Smooth muscle cell (in vitro differentiated cells): ENCODE data around the gene OR5F1. TPM values are rescaled to one million over a fixed set of nuclear protein-coding genes. Genes with fewer than 3 reads are reported as not detected.

Experiments used
- DNase-seq: peaks from one replicate; lab custom pipeline; 2025; ENCODE audit not compliant: unreplicated experiment; lab: John Stamatoyannopoulos, UW
- H2AFZ ChIP-seq: fragments of 200-600 bp; sonication (generic); 2 replicates; pipeline ENCODE4 v1.6.0; 2016; ENCODE audit warnings: antibody characterized with exemption, low read depth, mild to moderate bottlenecking
- H3F3A ChIP-seq: fragments of 200-600 bp; sonication (generic); 2 replicates; pipeline ENCODE4 v1.6.0; 2017; ENCODE audit warnings: antibody characterized with exemption, low read depth
- H3K27ac ChIP-seq: fragments of 200-600 bp; sonication (generic); 2 replicates; pipeline ENCODE4 v1.5.1; 2016; ENCODE audit warnings: low read depth, mild to moderate bottlenecking
- H3K27me3 ChIP-seq: fragments of 200-600 bp; sonication (generic); 2 replicates; pipeline ENCODE4 v1.6.1; 2016; ENCODE audit warnings: low read depth, mild to moderate bottlenecking
- H3K36me3 ChIP-seq: fragments of 200-600 bp; sonication (generic); 2 replicates; pipeline ENCODE4 v1.5.1; 2016; ENCODE audit warnings: low read depth
- H3K4me1 ChIP-seq: fragments of 200-600 bp; sonication (generic); 2 replicates; pipeline ENCODE4 v1.5.1; 2016; ENCODE audit warnings: low read depth
- H3K4me2 ChIP-seq: fragments of 200-600 bp; sonication (generic); 2 replicates; pipeline ENCODE4 v1.6.0; 2016; ENCODE audit warnings: mild to moderate bottlenecking
- H3K4me3 ChIP-seq: fragments of 200-600 bp; sonication (generic); 2 replicates; pipeline ENCODE4 v1.5.1; 2016; ENCODE audit warnings: mild to moderate bottlenecking
- H3K79me2 ChIP-seq: fragments of 200-600 bp; sonication (generic); 2 replicates; pipeline ENCODE4 v1.6.0; 2016; ENCODE audit warnings: low read depth, mild to moderate bottlenecking
- H3K9ac ChIP-seq: fragments of 200-600 bp; sonication (generic); 2 replicates; pipeline ENCODE4 v1.6.0; 2016; ENCODE audit warnings: low read depth
- H3K9me3 ChIP-seq: fragments of 200-600 bp; sonication (generic); replicated peaks from 2 replicates; pipeline ENCODE4 v1.5.1; 2016; ENCODE audit warnings: low read depth
- H4K20me1 ChIP-seq: fragments of 200-600 bp; sonication (generic); 2 replicates; pipeline ENCODE4 v1.6.0; 2016; ENCODE audit warnings: low read depth
- CTCF ChIP-seq: fragments of 200-600 bp; sonication (generic); IDR thresholded peaks from 2 replicates; pipeline ENCODE4 v1.5.1; 2017; ENCODE audit warnings: borderline replicate concordance, mild to moderate bottlenecking, antibody characterized with exemption; ENCODE audit not compliant: insufficient read depth, poor library complexity, severe bottlenecking
- WGBS: methylation state at CpG from one replicate; pipeline ENCODE4 v1.1.7; 2016; ENCODE audit warnings: low lambda C conversion rate; 5-methylcytosine and 5-hydroxymethylcytosine counted together
- polyA plus RNA-seq: library from polyadenylated mRNA; unstranded; fragments of >200 nt; fragmentation: Nextera tagmentation; extraction: Ambion mirVana; gene quantifications from 2 replicates; pipeline ENCODE4 v1.2.1, GENCODE V29; 2016
- total RNA-seq: library from RNA; depleted of rRNA; stranded (reverse); fragments of >200 nt; gene quantifications from 2 replicates; pipeline ENCODE4 v1.2.3, GENCODE V29; 2014

OR5F1 gene
- not detected in 2 replicates for total RNA-seq
- polyA plus RNA-seq: not detected in 2 replicates

- Histone ChIP-seq H3K27me3 (no peaks in the 10 kb centered on the region), H3K4me3 (no peak within 1 kb of the TSS), H3K79me2 (no peaks in the 10 kb centered on the region), H3K27ac (no peak within 1 kb of the TSS), H2AFZ (no peak within 1 kb of the TSS), H3K4me2 (no peak within 1 kb of the TSS), H3K9ac (no peak within 1 kb of the TSS), H3K4me1 (no peaks in the 10 kb centered on the region), H3K36me3 (no peaks in the 10 kb centered on the region), H3F3A (no peaks in the 10 kb centered on the region), H3K9me3 (no peaks in the 10 kb centered on the region), H4K20me1 (no peaks in the 10 kb centered on the region)
- TF ChIP-seq CTCF: no peak
- DNase-seq: no peak
- WGBS: 80% methylated on average over 2 of the region's 2 CpGs
These were observed at the start of gene OR5F1 for GRCh38 chr11:55994525-55994924. TSS of gene OR5F1 (minus strand) at chr11:55994625. CDS start at chr11:55994625, 0 bp downstream.

- Histone ChIP-seq H3K9ac (no peak within 1 kb of the TSS), H3K4me3 (no peak within 1 kb of the TSS), H3K36me3 (no peaks in the 10 kb centered on the region), H3K9me3 (no peaks in the 10 kb centered on the region), H3K79me2 (no peaks in the 10 kb centered on the region), H3K4me2 (no peak within 1 kb of the TSS), H3K27ac (no peak within 1 kb of the TSS), H4K20me1 (no peaks in the 10 kb centered on the region), H3F3A (no peaks in the 10 kb centered on the region), H3K4me1 (no peaks in the 10 kb centered on the region), H3K27me3 (no peaks in the 10 kb centered on the region), H2AFZ (no peak within 1 kb of the TSS)
- no peak for DNase-seq
- no peak for TF ChIP-seq CTCF
These were observed 32.9 kb upstream of the OR5F1 start, which contains the start of gene OR5AS1 for GRCh38 chr11:56027354-56027753. TSS of gene OR5AS1 (plus strand) at chr11:56027654. CDS start at chr11:56030419, 2,765 bp downstream.

- no peak overlapping the region for H2AFZ ChIP-seq
- 70% methylated on average over 2 of the region's 2 CpGs for WGBS
- H3K9me3 ChIP-seq: no peaks in the 10 kb centered on the region
- no peaks in the 10 kb centered on the region for H4K20me1 ChIP-seq
- no peak overlapping the region for H3K27ac ChIP-seq
- H3F3A ChIP-seq: no peaks in the 10 kb centered on the region
- TF ChIP-seq CTCF: no peak
- no peaks in the 10 kb centered on the region for H3K27me3 ChIP-seq
- no peaks in the 10 kb centered on the region for H3K36me3 ChIP-seq
- H3K4me1 ChIP-seq: no peaks in the 10 kb centered on the region
- H3K79me2 ChIP-seq: no peaks in the 10 kb centered on the region
- no peak overlapping the region for H3K4me3 ChIP-seq
- H3K4me2 ChIP-seq: no peak overlapping the region
- DNase-seq: no peak
- H3K9ac ChIP-seq: no peak overlapping the region
These were observed 19.4 kb upstream of the OR5F1 start for GRCh38 chr11:56013805-56014204.

DNA sequence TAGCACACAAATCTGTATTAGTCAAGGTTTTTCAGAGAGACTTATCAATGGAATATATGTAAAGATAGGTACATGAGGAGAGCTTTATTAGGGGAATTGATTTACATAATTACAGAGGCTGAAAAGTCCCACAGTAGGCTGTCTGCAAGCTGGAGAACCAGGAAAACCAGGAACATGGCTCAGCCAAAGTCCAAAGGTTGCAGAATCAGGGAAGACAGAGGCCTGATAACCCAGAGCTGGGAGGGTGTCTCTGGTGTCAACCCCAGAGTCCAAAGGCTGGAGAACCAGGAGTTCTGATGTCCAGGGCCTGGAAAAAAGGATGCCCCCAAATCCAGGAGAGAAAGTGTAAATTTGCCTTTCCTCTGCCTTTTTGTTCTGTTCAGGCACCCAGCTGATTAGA lies 16.3 kb upstream of the OR5F1 start:
- no peaks in the 10 kb centered on the region for H3K79me2 ChIP-seq
- DNase-seq: no peak
- no peaks in the 10 kb centered on the region for H3K27me3 ChIP-seq
- no peak overlapping the region for H2AFZ ChIP-seq
- H3K4me1 ChIP-seq: no peaks in the 10 kb centered on the region
- H3K4me2 ChIP-seq: no peak overlapping the region
- no peaks in the 10 kb centered on the region for H3F3A ChIP-seq
- TF ChIP-seq CTCF: no peak
- H3K27ac ChIP-seq: no peak overlapping the region
- no peak overlapping the region for H3K9ac ChIP-seq
- no peaks in the 10 kb centered on the region for H3K9me3 ChIP-seq
- H3K4me3 ChIP-seq: no peak overlapping the region
- H4K20me1 ChIP-seq: no peaks in the 10 kb centered on the region
- no peaks in the 10 kb centered on the region for H3K36me3 ChIP-seq
